K562 (cell line): ENCODE measurements around the gene NOP16. TPM values are rescaled to one million over a fixed set of nuclear protein-coding genes. Genes with fewer than 3 reads are reported as not detected.

Experiments used
- ATF1 ChIP-seq, 2 experiments: fragments of 450-650 bp in 1 of 2; IDR thresholded peaks; 2 replicates each; pipeline ENCODE4 v1.6.1; 2016; ENCODE audit warnings: missing compliant biosample characterization in 1 of 2, missing genetic modification characterization in 1 of 2
- CBFB ChIP-seq: sonication (generic); formaldehyde crosslinking; IDR thresholded peaks from 2 replicates; pipeline ENCODE4 v1.4.0; 2020; ENCODE audit warnings: mild to moderate bottlenecking, missing genetic modification reagents
- CBX1 ChIP-seq: sonication (generic); IDR thresholded peaks from 2 replicates; pipeline ENCODE4 v1.6.1; 2016; ENCODE audit warnings: antibody characterized with exemption, low read depth, mild to moderate bottlenecking
- CCNT2 ChIP-seq: IDR thresholded peaks from 2 replicates; pipeline ENCODE4 v1.6.1; 2011; ENCODE audit warnings: borderline replicate concordance, low read depth, mild to moderate bottlenecking, moderate library complexity, mixed read lengths, low read length; ENCODE audit not compliant: insufficient read length; ENCODE audit errors: extremely low read depth
- CREM ChIP-seq: IDR thresholded peaks from 2 replicates; pipeline ENCODE4 v1.6.1; 2014; ENCODE audit warnings: antibody characterized with exemption, low read depth
- EGR1 ChIP-seq: fragments of 450-650 bp; conservative IDR thresholded peaks from 2 replicates; pipeline ENCODE4 v1.6.1; 2017; ENCODE audit warnings: mild to moderate bottlenecking
- HLTF ChIP-seq: fragments of 450-650 bp; IDR thresholded peaks from 2 replicates; pipeline ENCODE4 v1.6.1; 2016
- HNRNPUL1 ChIP-seq: fragments of 200-400 bp; formaldehyde crosslinking; IDR thresholded peaks from 2 replicates; pipeline ENCODE4 v1.6.1; 2017; ENCODE audit warnings: low read length
- L3MBTL2 ChIP-seq: fragments of 450-650 bp; IDR thresholded peaks from 2 replicates; pipeline ENCODE4 v1.6.1; 2016; ENCODE audit warnings: mild to moderate bottlenecking, moderate library complexity
- PATZ1 ChIP-seq: fragments of 250-450 bp; sonication (Bioruptor Pico); IDR thresholded peaks from 2 replicates; pipeline ENCODE4 v1.5.0; 2020; ENCODE audit warnings: mild to moderate bottlenecking, borderline replicate concordance
- PHF8 ChIP-seq: fragments of 200-600 bp; sonication (generic); IDR thresholded peaks from 2 replicates; pipeline ENCODE4 v1.6.1; 2012; ENCODE audit warnings: mixed run types, mild to moderate bottlenecking, inconsistent platforms, low read length, moderate library complexity, borderline replicate concordance
- POLR2A ChIP-seq: fragments of 450-650 bp; conservative IDR thresholded peaks from 2 replicates; pipeline ENCODE4 v1.6.1; 2016
- PRDM10 ChIP-seq: fragments of 450-650 bp; IDR thresholded peaks from 2 replicates; pipeline ENCODE4 v1.6.1; 2018; ENCODE audit not compliant: partially characterized antibody
- RHOXF2B ChIP-seq: fragments of 250-450 bp; sonication (Bioruptor Pico); conservative IDR thresholded peaks from 2 replicates; pipeline ENCODE4 v1.5.1; 2021
- YBX1 ChIP-seq: fragments of 450-650 bp; IDR thresholded peaks from 2 replicates; pipeline ENCODE4 v1.7.1; 2016; ENCODE audit warnings: mild to moderate bottlenecking
- ZBTB33 ChIP-seq: sonication (generic); formaldehyde crosslinking; IDR thresholded peaks from 2 replicates; pipeline ENCODE4 v1.8.1; 2023; ENCODE audit warnings: mild to moderate bottlenecking, missing genetic modification reagents
- ZEB2 ChIP-seq: fragments of 450-650 bp; IDR thresholded peaks from 2 replicates; pipeline ENCODE4 v1.6.1; 2016
- ZFP36 ChIP-seq: fragments of 150-350 bp; IDR thresholded peaks from 2 replicates; pipeline ENCODE4 v1.6.1; 2018; ENCODE audit warnings: low read length, low read depth; ENCODE audit not compliant: partially characterized antibody
- ZKSCAN3 ChIP-seq: fragments of 250-450 bp; sonication (Bioruptor Pico); IDR thresholded peaks from 2 replicates; pipeline ENCODE4 v1.4.0; 2020
- ZNF274 ChIP-seq: IDR thresholded peaks from 2 replicates; pipeline ENCODE4 v1.6.1; 2011; ENCODE audit warnings: low read depth, mild to moderate bottlenecking, low read length, moderate library complexity, borderline replicate concordance
- ZNF347 ChIP-seq: fragments of 450-650 bp; formaldehyde crosslinking; IDR thresholded peaks from 2 replicates; pipeline ENCODE4 v1.4.0; 2020; ENCODE audit warnings: low read depth, mild to moderate bottlenecking, moderate library complexity
- ZNF77 ChIP-seq: fragments of 250-450 bp; sonication (Bioruptor Pico); IDR thresholded peaks from 2 replicates; pipeline ENCODE4 v1.5.0; 2020
- polyA plus RNA-seq, 8 experiments: library from polyadenylated mRNA; depleted of rRNA in 4 of 8; stranded (reverse) in 5 of 8; unstranded in 3 of 8; fragments of >200 nt; fragmentation: Nextera tagmentation in 2 of 8; fragmentation: Illumina TruSeq in 1 of 8; extraction: Ambion mirVana in 2 of 8; extraction: Trizol in 1 of 8; gene quantifications; 2 replicates each; pipeline versions ENCODE4 v1.2.1 to v1.2.3, GENCODE V29; 2011 to 2014; ENCODE audit warnings: inconsistent platforms in 1 of 8, missing spikeins in 1 of 8
- total RNA-seq, 7 experiments: library from RNA; depleted of rRNA in 6 of 7; stranded (reverse); fragments of >200 nt in 6 of 7; fragmentation: Illumina TruSeq in 2 of 7; extraction: Trizol in 2 of 7; gene quantifications; 2 replicates each; pipeline versions ENCODE4 v1.2.1 to v1.2.3, GENCODE V29; 2011 to 2021; ENCODE audit warnings: low replicate concordance in 1 of 7

Gene NOP16
- total and polyA plus RNA-seq, 9 of the 15 experiments (the other 6 are each of a cell fraction or from before 2014, with no cell fraction given): 92.5 to 342 (median 148) TPM

- peak; percentile 42 for TF ChIP-seq CCNT2
- TF ChIP-seq YBX1: no peak
- peak; percentile 55 for TF ChIP-seq CREM
- no peak for TF ChIP-seq ZNF274
- TF ChIP-seq CBX1: peak; percentile 61
- no peak for TF ChIP-seq HNRNPUL1
- TF ChIP-seq L3MBTL2: peak; percentile 65
- no peak for TF ChIP-seq ATF1 (CRISPR knock-in tag; IDR thresholded peaks at IDR 0.05)
- TF ChIP-seq ATF1 (tag; IDR thresholded peaks at IDR 0.05): peak; percentile 73
- TF ChIP-seq ZBTB33 (CRISPR knock-in tag): no peak
- TF ChIP-seq ZFP36: peak; percentile 7
- TF ChIP-seq ZNF347: 0 out of 2 replicates have a peak, but pooled peaks have one; percentile 14
- peak; percentile 86 for TF ChIP-seq PRDM10
- no peak for TF ChIP-seq ZKSCAN3 (CRISPR knock-in tag)
- TF ChIP-seq POLR2A: peak; percentile 95
- peak; percentile 99 for TF ChIP-seq HLTF
- peak; percentile 54 for TF ChIP-seq EGR1
- TF ChIP-seq RHOXF2B (CRISPR knock-in tag): no peak
- TF ChIP-seq ZEB2: no peak
- TF ChIP-seq ZNF77 (CRISPR knock-in tag): no peak
- peak; percentile 78; the same call in 1 of the 2 replicates for TF ChIP-seq CBFB
- peak; percentile 94 for TF ChIP-seq PHF8
- no peak for TF ChIP-seq PATZ1
Measured at GRCh38 chr5:176361437-176362232, 26.8 kb downstream of the NOP16 start, which contains the start of gene KIAA1191 (continued).
